ENCODE results near the gene KRT14.
"Not testable (repeated sequence)": the region's sequence is repeated elsewhere in the genome, so short reads cannot be mapped to it uniquely, and the experiment has no call there.

DNA sequence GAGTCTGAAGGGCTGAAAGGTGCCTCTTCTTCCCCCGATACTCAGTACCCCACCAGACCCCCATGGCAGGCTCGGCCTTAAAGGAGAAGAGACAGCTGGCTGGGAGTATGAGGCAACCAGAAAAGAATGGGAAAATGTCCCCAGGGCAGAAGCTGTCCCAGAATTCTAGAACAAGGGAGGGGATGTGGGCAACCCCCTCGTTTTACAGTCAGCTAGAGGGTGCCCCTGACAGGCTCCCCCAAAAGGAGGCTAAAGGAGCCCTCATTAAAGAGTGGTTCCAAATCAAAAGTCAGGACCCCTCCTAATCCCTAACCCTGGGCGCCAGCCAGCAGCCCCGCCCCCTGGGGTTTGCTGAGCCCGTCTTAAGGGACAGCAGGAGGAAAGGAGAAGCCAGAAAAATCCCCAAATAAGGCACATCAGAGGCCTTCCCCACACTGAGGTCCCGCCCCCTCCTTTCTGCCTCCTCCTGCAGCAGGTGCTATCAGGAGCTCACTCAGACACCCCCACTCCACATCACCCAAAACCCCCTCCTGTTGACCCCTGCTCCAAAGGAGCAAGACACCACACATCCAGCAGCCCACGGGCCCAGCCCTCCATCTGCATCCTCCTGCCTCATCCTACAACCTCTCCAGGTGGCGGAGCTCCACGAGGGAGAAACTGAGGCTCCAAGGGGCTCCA is 36.6 kb upstream of the KRT14 start:
- not testable (repeated sequence) for TF ChIP-seq RAD21 (IDR thresholded peaks at IDR 0.05; ENCODE audit: low read length); MAFK (IDR thresholded peaks at IDR 0.05; ENCODE audit: low read depth, low read length); RFX5 (IDR thresholded peaks at IDR 0.05; ENCODE audit: low read depth, low read length); SMC3 (IDR thresholded peaks at IDR 0.05; ENCODE audit: low read depth, low read length); POLR2A (IDR thresholded peaks at IDR 0.05; ENCODE audit: low read depth, low read length); RCOR1 (IDR thresholded peaks at IDR 0.05; ENCODE audit: insufficient replicate concordance, low read length)
- TF ChIP-seq, protein P1, sequence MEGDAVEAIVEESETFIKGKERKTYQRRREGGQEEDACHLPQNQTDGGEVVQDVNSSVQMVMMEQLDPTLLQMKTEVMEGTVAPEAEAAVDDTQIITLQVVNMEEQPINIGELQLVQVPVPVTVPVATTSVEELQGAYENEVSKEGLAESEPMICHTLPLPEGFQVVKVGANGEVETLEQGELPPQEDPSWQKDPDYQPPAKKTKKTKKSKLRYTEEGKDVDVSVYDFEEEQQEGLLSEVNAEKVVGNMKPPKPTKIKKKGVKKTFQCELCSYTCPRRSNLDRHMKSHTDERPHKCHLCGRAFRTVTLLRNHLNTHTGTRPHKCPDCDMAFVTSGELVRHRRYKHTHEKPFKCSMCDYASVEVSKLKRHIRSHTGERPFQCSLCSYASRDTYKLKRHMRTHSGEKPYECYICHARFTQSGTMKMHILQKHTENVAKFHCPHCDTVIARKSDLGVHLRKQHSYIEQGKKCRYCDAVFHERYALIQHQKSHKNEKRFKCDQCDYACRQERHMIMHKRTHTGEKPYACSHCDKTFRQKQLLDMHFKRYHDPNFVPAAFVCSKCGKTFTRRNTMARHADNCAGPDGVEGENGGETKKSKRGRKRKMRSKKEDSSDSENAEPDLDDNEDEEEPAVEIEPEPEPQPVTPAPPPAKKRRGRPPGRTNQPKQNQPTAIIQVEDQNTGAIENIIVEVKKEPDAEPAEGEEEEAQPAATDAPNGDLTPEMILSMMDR (conservative IDR thresholded peaks at IDR 0.05; ENCODE audit: low read depth, low read length) = not testable (repeated sequence)

Data from IMR-90 (cell line).